Panc1 (cell line): ENCODE measurements around the gene F11R. TPM values are rescaled to one million over a fixed set of nuclear protein-coding genes. Genes with fewer than 3 reads are reported as not detected.

ENCODE experiments used
- ATAC-seq: fragments of 200-7000 bp; cut with Tn5 transposase; 2 replicates; pipeline ENCODE4 v1.9.1; 2020; ENCODE audit warnings: mild to moderate bottlenecking, moderate library complexity
- BruUV-seq: library from RNA; stranded (reverse); fragments of 400-500 nt; replicated peaks from 2 replicates; lab custom pipeline; 2021; lab: Mats Ljungman, UMichigan
- CTCF ChIA-PET: fragments of 300-600 bp; sonication (Branson Sonifier 250); formaldehyde crosslinking; loops from one replicate; lab custom pipeline; 2022; ENCODE audit warnings: antibody characterized with exemption; lab: Charles Lee
- POLR2A ChIA-PET: fragments of 300-600 bp; sonication (Branson Sonifier 250); formaldehyde crosslinking; loops from one replicate; lab custom pipeline; 2022; ENCODE audit warnings: antibody characterized with exemption; lab: Charles Lee
- DNase-seq: peaks from one replicate; pipeline ENCODE4 v3.0.0-alpha.2; 2010; ENCODE audit warnings: low read depth, low spot score
- H3K27ac ChIP-seq: 2 replicates; pipeline ENCODE4 v1.5.1; 2011; ENCODE audit warnings: mild to moderate bottlenecking, low read length, inconsistent platforms
- H3K27me3 ChIP-seq: fragments of 200-500 bp; sonication (Bioruptor generic); 2 replicates; pipeline ENCODE4 v1.6.0; 2014; ENCODE audit warnings: low read length, inconsistent platforms; ENCODE audit not compliant: control insufficient read depth, insufficient read depth
- H3K36me3 ChIP-seq: fragments of 200-500 bp; sonication (Bioruptor generic); 2 replicates; pipeline ENCODE4 v1.5.1; 2014; ENCODE audit warnings: inconsistent platforms, mild to moderate bottlenecking, low read length, moderate library complexity; ENCODE audit not compliant: control insufficient read depth, insufficient read depth
- H3K4me1 ChIP-seq: 2 replicates; pipeline ENCODE4 v1.5.1; 2011; ENCODE audit warnings: inconsistent platforms, mild to moderate bottlenecking, low read length, moderate library complexity; ENCODE audit not compliant: control insufficient read depth, insufficient read depth
- H3K4me3 ChIP-seq, 2 experiments: 2 replicates each; pipeline ENCODE4 v1.5.1; 2011 to 2012; ENCODE audit warnings: low read depth in 2 of 2, low read length in 2 of 2, mild to moderate bottlenecking in 2 of 2, inconsistent platforms in 1 of 2, moderate library complexity in 1 of 2
- H3K9me3 ChIP-seq: fragments of 200-500 bp; sonication (Bioruptor generic); 2 replicates; pipeline ENCODE4 v1.5.1; 2014; ENCODE audit warnings: low read depth, mild to moderate bottlenecking, inconsistent platforms, low read length, moderate library complexity; ENCODE audit not compliant: control insufficient read depth, insufficient read depth
- POLR2AphosphoS5 ChIP-seq: IDR thresholded peaks from 2 replicates; pipeline ENCODE4 v1.6.1; 2012; ENCODE audit warnings: mild to moderate bottlenecking, low read depth, low read length, moderate library complexity
- SIN3A ChIP-seq: IDR thresholded peaks from 2 replicates; pipeline ENCODE4 v1.6.1; 2012; ENCODE audit warnings: low read depth, mild to moderate bottlenecking, low read length, moderate library complexity, borderline replicate concordance; ENCODE audit not compliant: insufficient read depth
- TCF7L2 ChIP-seq: IDR thresholded peaks from 2 replicates; pipeline ENCODE4 v1.6.1; 2011; ENCODE audit warnings: mild to moderate bottlenecking, low read depth, low read length, inconsistent platforms
- in situ Hi-C: cut with HindIII; loops from 2 replicates; pipeline ENCODE4 v1.10.0; 2016; ENCODE audit warnings: low sequenced_read_pairs, low pct_unique_long_range_greater_than_20kb
- intact Hi-C: fragments of 100-400 bp; cut with micrococcal nuclease; formaldehyde crosslinking; loops from one replicate; pipeline ENCODE4 v1.10.0; 2022; ENCODE audit not compliant: unreplicated experiment
- total RNA-seq: library from RNA; stranded (reverse); gene quantifications from one replicate; pipeline ENCODE4 v1.2.1, GENCODE V29; 2021; ENCODE audit not compliant: unreplicated experiment
- TF ChIP-seq, protein P1 (sequence below), 2 experiments: IDR thresholded peaks; 2 replicates each; pipeline ENCODE4 v1.6.1; 2011 to 2012; ENCODE audit warnings: low read depth in 2 of 2, control low read depth in 1 of 2, low read length in 1 of 2, mild to moderate bottlenecking in 1 of 2, moderate library complexity in 1 of 2; ENCODE audit not compliant: insufficient read depth in 1 of 2
- TF ChIP-seq, protein P2 (sequence below): fragments of 450-650 bp; IDR thresholded peaks from 2 replicates; pipeline ENCODE4 v1.5.1; 2017; ENCODE audit warnings: mild to moderate bottlenecking

F11R gene
- total RNA-seq, 1 experiment from 2014 or later, result 63.0 TPM

DNA sequence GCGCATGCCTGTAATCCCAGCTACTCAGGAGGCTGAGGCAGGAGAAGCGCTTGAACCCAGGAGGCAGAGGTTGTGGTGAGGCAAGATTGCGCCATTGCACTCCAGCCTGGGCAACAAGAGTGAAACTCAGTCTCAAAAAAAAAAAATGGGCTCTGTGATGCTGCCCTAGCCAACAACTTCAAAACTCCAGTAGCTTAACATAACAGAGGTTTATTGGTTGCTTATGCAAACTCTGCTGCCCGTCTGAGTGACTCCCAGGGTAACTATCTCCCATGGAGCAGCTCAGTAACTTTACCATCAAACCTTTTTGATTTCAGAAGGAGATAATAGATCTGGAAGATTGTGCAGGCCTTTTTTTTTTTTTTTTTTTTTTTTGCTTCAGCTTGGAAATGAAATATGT is 47.5 kb downstream of the F11R start:
- H3K4me3 ChIP-seq, result no peak overlapping the region
- no peak for ATAC-seq
- H3K27me3 ChIP-seq, result no peaks in the 10 kb centered on the region
- intact Hi-C loops, result no loop called here
- CTCF ChIA-PET, result interaction anchor here (0.6 kb wide), 1 partner anchor 21 kb away, joined by 3 read pairs; no protein-coding TSS in a partner anchor
- POLR2A ChIA-PET, result interaction anchor here (0.6 kb wide), 1 partner anchor 63 kb away, joined by 4 read pairs; no protein-coding TSS in a partner anchor
- H3K4me1 ChIP-seq, result no peaks in the 10 kb centered on the region
- in situ Hi-C loops, result no loop called here
- H3K36me3 ChIP-seq, result no peaks in the 10 kb centered on the region
- TF ChIP-seq TCF7L2 (no peak), POLR2AphosphoS5 (no peak), SIN3A (no peak)
- TF ChIP-seq, protein P1, sequence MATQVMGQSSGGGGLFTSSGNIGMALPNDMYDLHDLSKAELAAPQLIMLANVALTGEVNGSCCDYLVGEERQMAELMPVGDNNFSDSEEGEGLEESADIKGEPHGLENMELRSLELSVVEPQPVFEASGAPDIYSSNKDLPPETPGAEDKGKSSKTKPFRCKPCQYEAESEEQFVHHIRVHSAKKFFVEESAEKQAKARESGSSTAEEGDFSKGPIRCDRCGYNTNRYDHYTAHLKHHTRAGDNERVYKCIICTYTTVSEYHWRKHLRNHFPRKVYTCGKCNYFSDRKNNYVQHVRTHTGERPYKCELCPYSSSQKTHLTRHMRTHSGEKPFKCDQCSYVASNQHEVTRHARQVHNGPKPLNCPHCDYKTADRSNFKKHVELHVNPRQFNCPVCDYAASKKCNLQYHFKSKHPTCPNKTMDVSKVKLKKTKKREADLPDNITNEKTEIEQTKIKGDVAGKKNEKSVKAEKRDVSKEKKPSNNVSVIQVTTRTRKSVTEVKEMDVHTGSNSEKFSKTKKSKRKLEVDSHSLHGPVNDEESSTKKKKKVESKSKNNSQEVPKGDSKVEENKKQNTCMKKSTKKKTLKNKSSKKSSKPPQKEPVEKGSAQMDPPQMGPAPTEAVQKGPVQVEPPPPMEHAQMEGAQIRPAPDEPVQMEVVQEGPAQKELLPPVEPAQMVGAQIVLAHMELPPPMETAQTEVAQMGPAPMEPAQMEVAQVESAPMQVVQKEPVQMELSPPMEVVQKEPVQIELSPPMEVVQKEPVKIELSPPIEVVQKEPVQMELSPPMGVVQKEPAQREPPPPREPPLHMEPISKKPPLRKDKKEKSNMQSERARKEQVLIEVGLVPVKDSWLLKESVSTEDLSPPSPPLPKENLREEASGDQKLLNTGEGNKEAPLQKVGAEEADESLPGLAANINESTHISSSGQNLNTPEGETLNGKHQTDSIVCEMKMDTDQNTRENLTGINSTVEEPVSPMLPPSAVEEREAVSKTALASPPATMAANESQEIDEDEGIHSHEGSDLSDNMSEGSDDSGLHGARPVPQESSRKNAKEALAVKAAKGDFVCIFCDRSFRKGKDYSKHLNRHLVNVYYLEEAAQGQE (IDR thresholded peaks at IDR 0.05; ENCODE audit: insufficient read depth in 1 of 2, low read depth in 2 of 2, low read length in 1 of 2), result no peak
- TF ChIP-seq, protein P2, sequence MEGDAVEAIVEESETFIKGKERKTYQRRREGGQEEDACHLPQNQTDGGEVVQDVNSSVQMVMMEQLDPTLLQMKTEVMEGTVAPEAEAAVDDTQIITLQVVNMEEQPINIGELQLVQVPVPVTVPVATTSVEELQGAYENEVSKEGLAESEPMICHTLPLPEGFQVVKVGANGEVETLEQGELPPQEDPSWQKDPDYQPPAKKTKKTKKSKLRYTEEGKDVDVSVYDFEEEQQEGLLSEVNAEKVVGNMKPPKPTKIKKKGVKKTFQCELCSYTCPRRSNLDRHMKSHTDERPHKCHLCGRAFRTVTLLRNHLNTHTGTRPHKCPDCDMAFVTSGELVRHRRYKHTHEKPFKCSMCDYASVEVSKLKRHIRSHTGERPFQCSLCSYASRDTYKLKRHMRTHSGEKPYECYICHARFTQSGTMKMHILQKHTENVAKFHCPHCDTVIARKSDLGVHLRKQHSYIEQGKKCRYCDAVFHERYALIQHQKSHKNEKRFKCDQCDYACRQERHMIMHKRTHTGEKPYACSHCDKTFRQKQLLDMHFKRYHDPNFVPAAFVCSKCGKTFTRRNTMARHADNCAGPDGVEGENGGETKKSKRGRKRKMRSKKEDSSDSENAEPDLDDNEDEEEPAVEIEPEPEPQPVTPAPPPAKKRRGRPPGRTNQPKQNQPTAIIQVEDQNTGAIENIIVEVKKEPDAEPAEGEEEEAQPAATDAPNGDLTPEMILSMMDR, result no peak
- no peak for DNase-seq
- no TSS peak for BruUV-seq
- no peaks in the 10 kb centered on the region for H3K9me3 ChIP-seq
- H3K27ac ChIP-seq, result no peak overlapping the region

DNA sequence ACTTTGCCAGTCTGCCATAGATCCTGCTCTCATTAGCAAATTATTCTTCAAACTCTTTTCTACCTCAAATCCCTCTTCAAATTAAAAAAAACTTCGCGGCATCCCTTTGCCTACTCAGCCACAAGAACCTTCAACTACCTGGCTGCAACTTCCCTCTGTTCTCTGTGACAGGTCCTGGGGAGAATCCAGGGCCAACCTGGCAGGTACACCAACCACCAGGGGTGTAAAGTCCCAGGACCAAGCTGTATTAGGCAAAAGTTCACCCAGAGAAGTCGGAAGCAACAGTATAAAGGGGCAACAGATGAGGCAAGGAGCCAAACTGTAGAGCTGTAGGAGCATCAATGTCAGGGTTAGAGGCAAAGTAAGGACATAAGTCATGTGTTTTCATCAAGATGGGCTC is 48.0 kb downstream of the F11R start:
- no peaks in the 10 kb centered on the region for H3K9me3 ChIP-seq
- no peaks in the 10 kb centered on the region for H3K36me3 ChIP-seq
- DNase-seq (no peak), ATAC-seq (no peak)
- TF ChIP-seq TCF7L2 (no peak), POLR2AphosphoS5 (no peak), SIN3A (no peak)
- TF ChIP-seq, protein P2, result no peak
- TF ChIP-seq, protein P1 (IDR thresholded peaks at IDR 0.05; ENCODE audit: insufficient read depth in 1 of 2, low read depth in 2 of 2, low read length in 1 of 2), result no peak
- H3K4me1 ChIP-seq, result no peaks in the 10 kb centered on the region
- ChIA-PET POLR2A (no interaction called here), CTCF (no interaction called here)
- H3K4me3 ChIP-seq, result no peak overlapping the region
- intact Hi-C loops, result no loop called here
- no peak overlapping the region for H3K27ac ChIP-seq
- in situ Hi-C loops, result no loop called here
- no TSS peak for BruUV-seq
- no peaks in the 10 kb centered on the region for H3K27me3 ChIP-seq
